Caco-2 (cell line): ENCODE measurements around the gene TEX14. TPM values are rescaled to one million over a fixed set of nuclear protein-coding genes. Genes with fewer than 3 reads are reported as not detected.
A peak's percentile ranks its signal among the peaks of the same experiment; 100 is the strongest.

Experiments used
- BruUV-seq: library from RNA; stranded (reverse); fragments of 400-500 nt; replicated peaks from 2 replicates; lab custom pipeline; 2021; lab: Mats Ljungman, UMichigan
- CTCF ChIA-PET: fragments of 300-600 bp; sonication (Branson Sonifier 250); formaldehyde crosslinking; loops from one replicate; lab custom pipeline; 2022; ENCODE audit warnings: antibody characterized with exemption; lab: Charles Lee
- POLR2A ChIA-PET: fragments of 300-600 bp; sonication (Branson Sonifier 250); formaldehyde crosslinking; loops from one replicate; lab custom pipeline; 2022; ENCODE audit warnings: antibody characterized with exemption; lab: Charles Lee
- DNase-seq, 2 experiments: peaks; one replicate each; pipeline versions ENCODE4 v3.0.0 to v3.0.0-alpha.2; 2020 to 2022
- H3K27me3 ChIP-seq: replicated peaks from 2 replicates; pipeline ENCODE4 v1.6.0; 2011; ENCODE audit warnings: low read length; ENCODE audit not compliant: control insufficient read depth, insufficient read depth
- H3K36me3 ChIP-seq: 2 replicates; pipeline ENCODE4 v1.5.1; 2011; ENCODE audit warnings: low read length; ENCODE audit not compliant: control insufficient read depth, insufficient read depth
- H3K4me1 ChIP-seq: fragments of 250-450 bp; sonication (Bioruptor Pico); 2 replicates; pipeline ENCODE4 v1.5.1; 2020; ENCODE audit warnings: mild to moderate bottlenecking
- H3K4me3 ChIP-seq: 2 replicates; pipeline ENCODE4 v1.5.1; 2011; ENCODE audit warnings: low read depth, mild to moderate bottlenecking, control low read depth, low read length
- H3K9me3 ChIP-seq: fragments of 250-450 bp; sonication (Bioruptor Pico); 2 replicates; pipeline ENCODE4 v1.5.1; 2020; ENCODE audit warnings: mild to moderate bottlenecking, moderate library complexity
- H3K27ac Mint-ChIP-seq: one replicate; pipeline ENCODE4 v1.8.0; 2022; ENCODE audit warnings: mixed read lengths; ENCODE audit not compliant: unreplicated experiment
- H3K27me3 Mint-ChIP-seq: one replicate; pipeline ENCODE4 v1.8.0; 2022; ENCODE audit warnings: mixed read lengths; ENCODE audit not compliant: insufficient read depth, unreplicated experiment
- H3K36me3 Mint-ChIP-seq: one replicate; pipeline ENCODE4 v1.8.0; 2022; ENCODE audit warnings: mild to moderate bottlenecking, mixed read lengths; ENCODE audit not compliant: insufficient read depth, unreplicated experiment
- H3K4me1 Mint-ChIP-seq: one replicate; pipeline ENCODE4 v1.8.0; 2022; ENCODE audit warnings: low read depth, mixed read lengths; ENCODE audit not compliant: unreplicated experiment
- H3K4me3 Mint-ChIP-seq: one replicate; pipeline ENCODE4 v1.8.0; 2022; ENCODE audit warnings: mild to moderate bottlenecking, moderate library complexity, mixed read lengths; ENCODE audit not compliant: unreplicated experiment
- H3K9me3 Mint-ChIP-seq: one replicate; pipeline ENCODE4 v1.8.0; 2022; ENCODE audit warnings: mixed read lengths; ENCODE audit not compliant: unreplicated experiment
- intact Hi-C: fragments of 100-400 bp; cut with micrococcal nuclease; formaldehyde crosslinking; loops from one replicate; pipeline ENCODE4 v1.10.0; 2022; ENCODE audit not compliant: unreplicated experiment
- total RNA-seq: library from RNA; stranded (reverse); gene quantifications from 2 replicates; pipeline ENCODE4 v1.2.3, GENCODE V29; 2022
- TF ChIP-seq, protein P1 (sequence below), 2 experiments: fragments of 200-600 bp in 1 of 2; IDR thresholded peaks; 1 replicate in 1 of 2; 2 replicates in 1 of 2; pipeline versions ENCODE4 v1.5.1 to v1.8.0; 2011 to 2022; ENCODE audit warnings: antibody characterized with exemption in 1 of 2, control low read depth in 1 of 2, inconsistent platforms in 1 of 2, low read depth in 1 of 2, low read length in 1 of 2, mild to moderate bottlenecking in 1 of 2, moderate library complexity in 1 of 2; ENCODE audit not compliant: insufficient read depth in 1 of 2, severe bottlenecking in 1 of 2, unreplicated experiment in 1 of 2

TEX14 gene
- total RNA-seq, 1 experiment from 2014 or later, result 0.54 TPM

DNA sequence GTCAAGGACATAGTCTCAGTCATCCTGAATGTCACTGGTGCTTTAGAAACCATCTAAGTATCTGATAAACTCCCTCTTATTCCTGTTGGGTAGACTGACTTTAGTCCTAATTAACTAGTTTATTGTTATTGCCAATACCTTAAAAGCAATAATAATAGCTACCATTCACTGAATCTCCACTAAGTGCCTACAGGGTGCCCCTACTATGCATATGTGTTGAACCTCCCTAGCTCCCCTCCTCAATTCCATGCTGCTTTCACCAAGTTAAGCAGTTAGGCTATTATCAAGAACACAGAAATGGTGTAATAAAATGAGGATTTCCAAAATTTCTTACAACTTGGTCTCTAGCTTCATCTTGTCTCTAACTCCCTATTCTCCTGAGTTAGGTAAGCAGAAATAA is 89.9 kb downstream of the TEX14 start:
- no peak for DNase-seq
- Mint-ChIP-seq H3K4me3 (no peak overlapping the region), H3K9me3 (no peaks in the 10 kb centered on the region), H3K36me3 (no peaks in the 10 kb centered on the region), H3K4me1 (no peaks in the 10 kb centered on the region), H3K27ac (no peak overlapping the region), H3K27me3 (no peaks in the 10 kb centered on the region)
- H3K36me3 ChIP-seq, result no peaks in the 10 kb centered on the region
- CTCF ChIA-PET, result no interaction called here
- no peaks in the 10 kb centered on the region; the same call in 1 of the 2 replicates for H3K4me1 ChIP-seq
- no peaks in the 10 kb centered on the region for H3K27me3 ChIP-seq
- no peak overlapping the region for H3K4me3 ChIP-seq
- TF ChIP-seq, protein P1, sequence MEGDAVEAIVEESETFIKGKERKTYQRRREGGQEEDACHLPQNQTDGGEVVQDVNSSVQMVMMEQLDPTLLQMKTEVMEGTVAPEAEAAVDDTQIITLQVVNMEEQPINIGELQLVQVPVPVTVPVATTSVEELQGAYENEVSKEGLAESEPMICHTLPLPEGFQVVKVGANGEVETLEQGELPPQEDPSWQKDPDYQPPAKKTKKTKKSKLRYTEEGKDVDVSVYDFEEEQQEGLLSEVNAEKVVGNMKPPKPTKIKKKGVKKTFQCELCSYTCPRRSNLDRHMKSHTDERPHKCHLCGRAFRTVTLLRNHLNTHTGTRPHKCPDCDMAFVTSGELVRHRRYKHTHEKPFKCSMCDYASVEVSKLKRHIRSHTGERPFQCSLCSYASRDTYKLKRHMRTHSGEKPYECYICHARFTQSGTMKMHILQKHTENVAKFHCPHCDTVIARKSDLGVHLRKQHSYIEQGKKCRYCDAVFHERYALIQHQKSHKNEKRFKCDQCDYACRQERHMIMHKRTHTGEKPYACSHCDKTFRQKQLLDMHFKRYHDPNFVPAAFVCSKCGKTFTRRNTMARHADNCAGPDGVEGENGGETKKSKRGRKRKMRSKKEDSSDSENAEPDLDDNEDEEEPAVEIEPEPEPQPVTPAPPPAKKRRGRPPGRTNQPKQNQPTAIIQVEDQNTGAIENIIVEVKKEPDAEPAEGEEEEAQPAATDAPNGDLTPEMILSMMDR (IDR thresholded peaks at IDR 0.05; ENCODE audit: insufficient read depth in 1 of 2, low read depth in 1 of 2, low read length in 1 of 2, severe bottlenecking in 1 of 2, unreplicated experiment in 1 of 2), result no peak
- BruUV-seq, result no TSS peak
- intact Hi-C loops, result no loop called here
- no peaks in the 10 kb centered on the region for H3K9me3 ChIP-seq
- POLR2A ChIA-PET, result interaction anchor here (0.6 kb wide), 1 partner anchor 27 kb away, joined by 3 read pairs; no protein-coding TSS in a partner anchor

DNA sequence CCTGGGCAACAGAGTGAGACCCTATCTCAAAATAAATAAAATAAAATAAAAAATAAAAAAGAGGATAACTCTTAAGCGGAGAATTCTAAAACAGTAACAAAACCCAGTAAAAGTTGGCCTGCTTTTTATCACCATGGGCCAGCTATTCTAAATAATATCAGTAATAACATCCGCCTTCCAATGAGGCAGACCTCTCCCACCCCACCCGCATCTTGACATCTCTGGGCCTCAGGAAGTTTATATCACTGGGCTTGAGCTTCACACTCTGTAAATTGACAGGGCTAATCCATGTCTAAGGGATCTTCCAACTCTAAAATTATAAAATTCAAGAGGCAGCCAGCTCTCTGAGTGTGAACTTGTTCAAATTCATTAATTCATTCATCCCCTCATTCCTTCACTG is 94.5 kb downstream of the TEX14 start:
- Mint-ChIP-seq H3K27me3 (no peaks in the 10 kb centered on the region), H3K4me1 (no peaks in the 10 kb centered on the region), H3K4me3 (no peak overlapping the region), H3K27ac (no peak overlapping the region), H3K9me3 (no peaks in the 10 kb centered on the region), H3K36me3 (no peaks in the 10 kb centered on the region)
- H3K36me3 ChIP-seq, result no peaks in the 10 kb centered on the region
- no TSS peak for BruUV-seq
- no peaks in the 10 kb centered on the region for H3K9me3 ChIP-seq
- H3K4me1 ChIP-seq, result no peaks in the 10 kb centered on the region; the same call in 1 of the 2 replicates
- POLR2A ChIA-PET, result no interaction called here
- TF ChIP-seq, protein P1 (IDR thresholded peaks at IDR 0.05; ENCODE audit: insufficient read depth in 1 of 2, low read depth in 1 of 2, low read length in 1 of 2, severe bottlenecking in 1 of 2, unreplicated experiment in 1 of 2), result no peak
- CTCF ChIA-PET, result interaction anchor here (1.6 kb wide), 1 partner anchor 9 kb away, joined by 5 read pairs; no protein-coding TSS in a partner anchor
- intact Hi-C loops, result no loop called here
- H3K27me3 ChIP-seq, result no peaks in the 10 kb centered on the region
- no peak overlapping the region for H3K4me3 ChIP-seq
- DNase-seq, result no peak

DNA sequence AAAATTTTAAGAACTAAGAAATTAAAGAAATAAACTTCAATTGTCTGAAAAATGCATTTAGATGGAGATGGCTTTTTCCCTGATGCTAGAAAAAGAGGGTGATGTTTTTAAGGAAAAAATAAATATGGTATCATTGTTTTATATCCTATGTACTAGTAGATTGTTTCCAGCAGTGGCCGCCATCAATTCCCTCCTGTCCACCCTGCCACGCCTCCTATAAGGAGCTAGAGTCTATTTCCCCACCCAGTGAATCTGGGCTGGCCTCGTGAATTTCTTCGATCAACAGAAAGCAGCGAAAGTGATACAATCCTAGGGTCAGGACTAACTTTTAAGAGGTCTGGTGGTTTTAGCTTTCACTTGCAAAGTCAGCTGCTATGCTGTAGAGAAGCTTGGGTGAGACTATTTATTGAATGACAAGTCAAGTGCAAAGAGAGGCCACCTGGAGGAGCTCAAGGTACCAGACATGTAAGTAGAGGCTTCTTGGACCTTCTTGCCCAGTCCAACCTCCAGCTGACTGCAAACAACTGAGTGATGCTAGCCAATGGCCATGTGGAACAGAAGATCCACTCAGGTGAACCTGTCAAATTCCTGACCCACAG is 96.6 kb downstream of the TEX14 start:
- Mint-ChIP-seq H3K9me3 (no peaks in the 10 kb centered on the region), H3K4me3 (no peak overlapping the region), H3K27ac (no peak overlapping the region), H3K4me1 (no peaks in the 10 kb centered on the region), H3K36me3 (no peaks in the 10 kb centered on the region), H3K27me3 (no peaks in the 10 kb centered on the region)
- ChIA-PET CTCF (interaction anchor here (0.5 to 1.5 kb wide), 2 partner anchors 37 to 853 kb away, joined by 5 read pairs; no protein-coding TSS in a partner anchor), POLR2A (interaction anchor here (0.8 to 0.9 kb wide), 2 partner anchors 36 to 37 kb away, joined by 3 to 4 read pairs; no protein-coding TSS in a partner anchor)
- DNase-seq, result peak; percentile 20 to 40
- BruUV-seq, result no TSS peak
- H3K4me1 ChIP-seq, result no peaks in the 10 kb centered on the region
- H3K36me3 ChIP-seq, result no peaks in the 10 kb centered on the region
- TF ChIP-seq, protein P1 (IDR thresholded peaks at IDR 0.05; ENCODE audit: insufficient read depth in 1 of 2, low read depth in 1 of 2, low read length in 1 of 2, severe bottlenecking in 1 of 2, unreplicated experiment in 1 of 2), result no peak
- no peak overlapping the region for H3K4me3 ChIP-seq
- H3K27me3 ChIP-seq, result no peaks in the 10 kb centered on the region
- no peaks in the 10 kb centered on the region for H3K9me3 ChIP-seq
- intact Hi-C loops, result no loop called here
